Neural progenitor cell (in vitro differentiated cells): ENCODE measurements around the gene ARPP21. TPM values are rescaled to one million over a fixed set of nuclear protein-coding genes. Genes with fewer than 3 reads are reported as not detected.
A peak's percentile ranks its signal among the peaks of the same experiment; 100 is the strongest.

Experiments
- DNase-seq: peaks from one replicate; pipeline ENCODE4 v3.0.0-alpha.2; 2016; ENCODE audit warnings: low spot score
- H2AFZ ChIP-seq: fragments of 200-600 bp; sonication (generic); replicated peaks from 2 replicates; pipeline ENCODE4 v1.6.1; 2016; ENCODE audit warnings: antibody characterized with exemption
- H3F3A ChIP-seq: fragments of 200-600 bp; sonication (generic); 2 replicates; pipeline ENCODE4 v1.6.1; 2016; ENCODE audit warnings: antibody characterized with exemption, low read depth
- H3K27ac ChIP-seq: fragments of 200-600 bp; sonication (generic); 2 replicates; pipeline ENCODE4 v1.5.1; 2016; ENCODE audit warnings: mild to moderate bottlenecking
- H3K27me3 ChIP-seq: fragments of 200-600 bp; sonication (generic); 2 replicates; pipeline ENCODE4 v1.6.1; 2016; ENCODE audit warnings: mild to moderate bottlenecking, moderate library complexity
- H3K36me3 ChIP-seq: fragments of 200-600 bp; sonication (generic); 2 replicates; pipeline ENCODE4 v1.5.1; 2016
- H3K4me1 ChIP-seq: fragments of 200-600 bp; sonication (generic); 2 replicates; pipeline ENCODE4 v1.6.1; 2016; ENCODE audit warnings: mixed run types
- H3K4me2 ChIP-seq: fragments of 200-600 bp; sonication (generic); 2 replicates; pipeline ENCODE4 v1.6.1; 2016
- H3K4me3 ChIP-seq: fragments of 200-600 bp; sonication (generic); 2 replicates; pipeline ENCODE4 v1.5.1; 2016
- H3K79me2 ChIP-seq: fragments of 200-600 bp; sonication (generic); 2 replicates; pipeline ENCODE4 v1.6.1; 2016; ENCODE audit warnings: low read depth
- H3K9ac ChIP-seq: fragments of 200-600 bp; sonication (generic); 2 replicates; pipeline ENCODE4 v1.6.1; 2016
- H3K9me3 ChIP-seq: fragments of 200-600 bp; sonication (generic); 2 replicates; pipeline ENCODE4 v1.5.1; 2016; ENCODE audit warnings: low read depth
- H4K20me1 ChIP-seq: fragments of 200-600 bp; sonication (generic); 2 replicates; pipeline ENCODE4 v1.6.1; 2016; ENCODE audit warnings: low read depth
- H3K27ac Mint-ChIP-seq: 3 replicates; pipeline ENCODE4 v1.8.0; 2021; ENCODE audit warnings: mixed read lengths
- H3K27me3 Mint-ChIP-seq: 2 replicates; pipeline ENCODE4 v1.8.0; 2022; ENCODE audit warnings: low read depth, mild to moderate bottlenecking, inconsistent platforms, moderate library complexity, mixed read lengths; ENCODE audit not compliant: insufficient read depth
- H3K36me3 Mint-ChIP-seq: 3 replicates; pipeline ENCODE4 v1.8.0; 2021; ENCODE audit warnings: mixed read lengths
- H3K4me1 Mint-ChIP-seq: 3 replicates; pipeline ENCODE4 v1.8.0; 2021; ENCODE audit warnings: mixed read lengths
- H3K4me3 Mint-ChIP-seq: 3 replicates; pipeline ENCODE4 v1.8.0; 2021; ENCODE audit warnings: mild to moderate bottlenecking, moderate library complexity, mixed read lengths
- H3K9me3 Mint-ChIP-seq: 3 replicates; pipeline ENCODE4 v1.8.0; 2020; ENCODE audit warnings: mixed read lengths
- CTCF ChIP-seq: fragments of 200-600 bp; sonication (generic); IDR thresholded peaks from 2 replicates; pipeline ENCODE4 v1.5.1; 2017; ENCODE audit warnings: antibody characterized with exemption, mild to moderate bottlenecking
- EZH2 ChIP-seq: fragments of 200-600 bp; sonication (generic); IDR thresholded peaks from 2 replicates; pipeline ENCODE4 v1.6.1; 2017; ENCODE audit warnings: antibody characterized with exemption, mild to moderate bottlenecking, moderate library complexity
- EZH2phosphoT487 ChIP-seq: fragments of 200-600 bp; sonication (generic); IDR thresholded peaks from 2 replicates; pipeline ENCODE4 v1.6.1; 2017; ENCODE audit warnings: antibody characterized with exemption
- total RNA-seq: library from RNA; depleted of rRNA; stranded (reverse); fragments of >200 nt; gene quantifications from 2 replicates; pipeline ENCODE4 v1.2.3, GENCODE V29; 2015; ENCODE audit warnings: low replicate concordance

The ARPP21 gene
- total RNA-seq, 1 donor from 2014 or later = not detected

- Histone ChIP-seq H3K79me2 (no peaks in the 10 kb centered on the region), H3K4me2 (no peak overlapping the region), H3K27me3 (no peaks in the 10 kb centered on the region), H3F3A (peaks cover 11% of the 10 kb centered on the region), H3K9ac (no peak overlapping the region), H3K4me3 (no peak overlapping the region), H3K9me3 (no peaks in the 10 kb centered on the region), H3K4me1 (peaks cover 35% of the 10 kb centered on the region), H3K36me3 (no peaks in the 10 kb centered on the region), H3K27ac (peak overlapping the region; percentile 80), H2AFZ (no peak overlapping the region), H4K20me1 (no peaks in the 10 kb centered on the region)
- peak; percentile 64 for DNase-seq
- Mint-ChIP-seq H3K36me3 (no peaks in the 10 kb centered on the region), H3K4me3 (no peak overlapping the region), H3K27ac (no peak overlapping the region), H3K4me1 (peaks cover 12% of the 10 kb centered on the region), H3K9me3 (peaks cover 2% of the 10 kb centered on the region), H3K27me3 (no peaks in the 10 kb centered on the region)
- no peak for TF ChIP-seq EZH2
- no peak for TF ChIP-seq EZH2phosphoT487
- TF ChIP-seq CTCF = no peak
These were observed 42.9 kb upstream of the ARPP21 start for GRCh38 chr3:35596335-35596995.

GRCh38 chr3:35597490-35597889 is 41.8 kb upstream of the ARPP21 start:
- H3K79me2 ChIP-seq = no peaks in the 10 kb centered on the region
- peaks cover 2% of the 10 kb centered on the region for H3K27me3 Mint-ChIP-seq
- H3K9me3 Mint-ChIP-seq = peaks cover under 1% of the 10 kb centered on the region
- H4K20me1 ChIP-seq = no peaks in the 10 kb centered on the region
- H3K4me2 ChIP-seq = no peak overlapping the region
- H2AFZ ChIP-seq = peak overlapping the region; percentile 66
- H3K4me3 Mint-ChIP-seq = no peak overlapping the region
- peak overlapping the region; percentile 80 for H3K27ac ChIP-seq
- peaks cover 11% of the 10 kb centered on the region for H3F3A ChIP-seq
- H3K27ac Mint-ChIP-seq = no peak overlapping the region
- no peaks in the 10 kb centered on the region for H3K27me3 ChIP-seq
- H3K9ac ChIP-seq = no peak overlapping the region
- H3K4me3 ChIP-seq = no peak overlapping the region
- H3K9me3 ChIP-seq = no peaks in the 10 kb centered on the region
- DNase-seq = no peak
- peaks cover 12% of the 10 kb centered on the region for H3K4me1 Mint-ChIP-seq
- H3K4me1 ChIP-seq = peaks cover 31% of the 10 kb centered on the region
- no peaks in the 10 kb centered on the region for H3K36me3 Mint-ChIP-seq
- H3K36me3 ChIP-seq = no peaks in the 10 kb centered on the region
- TF ChIP-seq CTCF (no peak), EZH2 (no peak), EZH2phosphoT487 (no peak)

- DNase-seq = no peak
- peak overlapping the region; percentile 53 for H2AFZ ChIP-seq
- H4K20me1 ChIP-seq = no peaks in the 10 kb centered on the region
- H3K4me2 ChIP-seq = no peak overlapping the region
- peaks cover 2% of the 10 kb centered on the region for H3K27me3 Mint-ChIP-seq
- H3K9me3 ChIP-seq = no peaks in the 10 kb centered on the region
- H3K4me1 Mint-ChIP-seq = peaks cover 12% of the 10 kb centered on the region
- H3K79me2 ChIP-seq = no peaks in the 10 kb centered on the region
- H3K9ac ChIP-seq = no peak overlapping the region
- H3K27me3 ChIP-seq = no peaks in the 10 kb centered on the region
- H3K36me3 Mint-ChIP-seq = no peaks in the 10 kb centered on the region
- no peak overlapping the region for H3K27ac ChIP-seq
- peaks cover 31% of the 10 kb centered on the region for H3K4me1 ChIP-seq
- no peaks in the 10 kb centered on the region for H3K36me3 ChIP-seq
- H3K4me3 ChIP-seq = no peak overlapping the region
- no peaks in the 10 kb centered on the region for H3K9me3 Mint-ChIP-seq
- H3K4me3 Mint-ChIP-seq = no peak overlapping the region
- TF ChIP-seq EZH2 (no peak), EZH2phosphoT487 (no peak), CTCF (no peak)
- H3F3A ChIP-seq = peaks cover 11% of the 10 kb centered on the region
- H3K27ac Mint-ChIP-seq = no peak overlapping the region
These were observed 40.5 kb upstream of the ARPP21 start for GRCh38 chr3:35598804-35599203.
